ENCODE results near the gene ADGRG3. TPM values are rescaled to one million over a fixed set of nuclear protein-coding genes. Genes with fewer than 3 reads are reported as not detected.
"Not testable (repeated sequence)": the region's sequence is repeated elsewhere in the genome, so short reads cannot be mapped to it uniquely, and the experiment has no call there.

The ADGRG3 gene
- total RNA-seq, 2 experiments from 2014 or later = not detected

DNA sequence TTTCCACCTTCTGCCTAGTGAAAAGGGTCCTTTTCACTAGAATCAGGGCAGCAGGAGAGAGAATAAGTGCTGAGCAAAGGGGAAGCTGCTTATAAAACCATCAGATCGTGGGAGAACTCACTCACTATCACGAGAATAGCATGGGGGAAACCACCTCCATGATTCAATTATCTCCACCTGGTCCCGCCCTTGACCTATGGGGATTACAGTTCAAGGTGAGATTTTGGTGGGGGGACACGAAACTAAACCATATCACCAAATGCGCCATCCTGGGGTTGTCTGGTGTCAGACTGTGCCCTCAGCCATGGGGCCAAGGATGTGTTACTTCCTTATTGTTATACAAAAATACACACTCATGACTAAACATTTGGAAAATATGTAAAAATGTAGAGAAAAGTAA, 57.0 kb downstream of the ADGRG3 start:
- no peak for DNase-seq
- ChIA-PET CTCF (no interaction called here), POLR2A (no interaction called here)
- Mint-ChIP-seq H3K9me3 (no peaks in the 10 kb centered on the region), H3K4me3 (no peak overlapping the region), H3K4me1 (no peaks in the 10 kb centered on the region), H3K36me3 (ENCODE audit: low read depth) (no peaks in the 10 kb centered on the region), H3K27ac (no peak overlapping the region), H3K27me3 (no peaks in the 10 kb centered on the region)

DNA sequence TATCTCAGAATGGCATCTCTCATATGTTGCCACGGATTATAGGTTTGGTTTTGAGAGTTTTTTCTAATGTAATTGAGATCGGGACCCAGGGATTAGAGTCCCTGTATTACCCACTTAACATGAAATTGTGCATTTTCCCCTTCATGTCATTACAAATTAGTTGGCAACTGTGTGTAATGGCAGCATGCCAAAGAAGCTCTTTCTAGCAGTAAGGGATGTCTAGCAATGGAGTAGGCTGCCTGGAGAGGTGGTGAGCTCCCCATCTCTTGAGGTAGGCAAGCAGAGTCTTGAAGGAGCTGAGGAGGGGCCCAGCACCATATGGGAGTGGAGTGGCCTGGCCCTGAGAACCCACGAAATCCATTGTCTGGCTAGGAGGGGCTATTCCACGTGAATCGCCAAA, 57.4 kb downstream of the ADGRG3 start:
- CTCF ChIA-PET = interaction anchor here (1.8 kb wide), 1 partner anchor 149 kb away, joined by 4 read pairs; no protein-coding TSS in a partner anchor
- POLR2A ChIA-PET = no interaction called here
- DNase-seq = no peak
- Mint-ChIP-seq H3K9me3 (no peaks in the 10 kb centered on the region), H3K27ac (no peak overlapping the region), H3K36me3 (ENCODE audit: low read depth) (no peaks in the 10 kb centered on the region), H3K27me3 (no peaks in the 10 kb centered on the region), H3K4me3 (no peak overlapping the region), H3K4me1 (no peaks in the 10 kb centered on the region)

DNA sequence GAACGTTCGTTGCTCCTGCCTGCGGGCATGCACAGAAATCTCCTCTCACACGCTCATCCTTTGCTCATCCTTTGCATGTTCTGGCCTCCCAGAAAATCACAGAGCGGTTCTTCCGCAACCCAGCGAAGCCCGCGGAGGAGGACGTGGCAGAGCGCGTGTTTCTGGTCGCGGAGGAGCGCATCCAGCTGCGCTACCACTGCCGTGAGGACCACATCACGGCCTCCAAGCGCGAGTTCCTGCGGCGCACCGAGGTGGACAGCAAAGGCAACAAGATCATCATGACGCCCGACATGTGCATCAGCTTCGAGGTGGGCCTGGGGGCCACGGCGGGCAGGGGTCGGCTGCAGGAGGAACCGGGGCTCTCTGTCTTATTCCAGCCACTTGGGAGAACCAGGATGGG, 57.9 kb downstream of the ADGRG3 start:
- no peaks in the 10 kb centered on the region for H3K27me3 Mint-ChIP-seq
- no peaks in the 10 kb centered on the region for H3K4me1 Mint-ChIP-seq
- POLR2A ChIA-PET = interaction anchor here (1.7 kb wide), 1 partner anchor 10 kb away, joined by 11 read pairs; the partner anchor contains the start of gene KATNB1
- CTCF ChIA-PET = interaction anchor here (1.8 kb wide), 1 partner anchor 150 kb away, joined by 4 read pairs; no protein-coding TSS in a partner anchor
- no peak overlapping the region for H3K4me3 Mint-ChIP-seq
- no peak for DNase-seq
- H3K36me3 Mint-ChIP-seq (ENCODE audit: low read depth) = no peaks in the 10 kb centered on the region
- H3K27ac Mint-ChIP-seq = no peak overlapping the region
- H3K9me3 Mint-ChIP-seq = no peaks in the 10 kb centered on the region

DNA sequence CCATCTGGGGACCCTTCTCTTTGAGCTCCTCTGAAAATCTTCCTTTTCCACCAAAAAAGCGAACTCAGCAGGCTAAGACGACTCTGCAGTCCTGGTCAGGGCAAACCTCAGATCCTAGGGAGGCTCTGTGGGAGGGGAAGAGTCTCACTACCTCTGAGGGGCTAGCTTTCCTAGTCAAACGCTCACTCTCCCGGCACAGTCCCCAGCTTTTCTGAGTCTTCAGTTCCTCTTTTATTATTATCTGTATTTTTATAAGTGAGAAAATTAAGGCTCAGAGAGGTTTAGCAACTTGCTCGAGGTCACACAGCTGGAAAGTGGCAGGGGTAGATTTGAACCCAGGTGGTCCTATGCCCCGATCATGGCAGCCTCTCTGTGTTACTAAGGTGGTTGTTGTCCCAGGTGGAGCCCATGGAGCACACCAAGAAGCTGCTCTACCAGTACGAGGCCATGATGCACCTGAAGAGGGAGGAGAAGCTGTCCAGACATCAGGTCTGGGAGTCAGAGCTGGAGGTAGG, 58.4 kb downstream of the ADGRG3 start:
- POLR2A ChIA-PET = interaction anchor here (1.7 kb wide), 1 partner anchor 9 kb away, joined by 11 read pairs; the partner anchor contains the start of gene KATNB1
- no peak overlapping the region for H3K4me3 Mint-ChIP-seq
- CTCF ChIA-PET = interaction anchor here (1.8 kb wide), 1 partner anchor 150 kb away, joined by 4 read pairs; no protein-coding TSS in a partner anchor
- H3K27me3 Mint-ChIP-seq = no peaks in the 10 kb centered on the region
- H3K27ac Mint-ChIP-seq = no peak overlapping the region
- no peak for DNase-seq
- H3K4me1 Mint-ChIP-seq = no peaks in the 10 kb centered on the region
- no peaks in the 10 kb centered on the region for H3K36me3 Mint-ChIP-seq (ENCODE audit: low read depth)
- H3K9me3 Mint-ChIP-seq = peaks cover 3% of the 10 kb centered on the region

DNA sequence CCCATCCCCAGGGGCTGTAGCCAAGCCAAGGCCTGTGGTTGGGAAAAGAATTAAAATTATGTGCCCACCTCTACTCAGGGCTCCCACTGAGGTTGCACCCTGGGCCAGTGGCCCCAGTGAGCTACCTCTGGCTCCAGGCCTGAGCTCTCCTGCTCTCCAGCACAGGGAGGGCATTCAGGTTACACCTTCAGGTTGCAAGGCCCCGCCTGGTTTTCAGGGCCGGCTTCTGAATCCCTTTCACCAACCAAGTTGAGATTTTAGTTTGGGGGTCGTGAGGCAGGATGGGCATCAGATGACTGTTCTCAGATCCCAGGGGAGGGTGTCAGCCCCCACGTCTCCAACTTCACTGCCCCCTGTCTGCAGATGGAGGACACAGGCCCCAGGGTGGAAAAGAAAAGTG, 59.5 kb downstream of the ADGRG3 start:
- Mint-ChIP-seq H3K36me3 (ENCODE audit: low read depth) (peaks cover 3% of the 10 kb centered on the region), H3K4me3 (no peak overlapping the region), H3K27me3 (no peaks in the 10 kb centered on the region), H3K4me1 (no peaks in the 10 kb centered on the region), H3K9me3 (peaks cover 9% of the 10 kb centered on the region), H3K27ac (no peak overlapping the region)
- POLR2A ChIA-PET = interaction anchor here (1.7 kb wide), 1 partner anchor 8 kb away, joined by 11 read pairs; the partner anchor contains the start of gene KATNB1
- CTCF ChIA-PET = no interaction called here
- DNase-seq = no peak

DNA sequence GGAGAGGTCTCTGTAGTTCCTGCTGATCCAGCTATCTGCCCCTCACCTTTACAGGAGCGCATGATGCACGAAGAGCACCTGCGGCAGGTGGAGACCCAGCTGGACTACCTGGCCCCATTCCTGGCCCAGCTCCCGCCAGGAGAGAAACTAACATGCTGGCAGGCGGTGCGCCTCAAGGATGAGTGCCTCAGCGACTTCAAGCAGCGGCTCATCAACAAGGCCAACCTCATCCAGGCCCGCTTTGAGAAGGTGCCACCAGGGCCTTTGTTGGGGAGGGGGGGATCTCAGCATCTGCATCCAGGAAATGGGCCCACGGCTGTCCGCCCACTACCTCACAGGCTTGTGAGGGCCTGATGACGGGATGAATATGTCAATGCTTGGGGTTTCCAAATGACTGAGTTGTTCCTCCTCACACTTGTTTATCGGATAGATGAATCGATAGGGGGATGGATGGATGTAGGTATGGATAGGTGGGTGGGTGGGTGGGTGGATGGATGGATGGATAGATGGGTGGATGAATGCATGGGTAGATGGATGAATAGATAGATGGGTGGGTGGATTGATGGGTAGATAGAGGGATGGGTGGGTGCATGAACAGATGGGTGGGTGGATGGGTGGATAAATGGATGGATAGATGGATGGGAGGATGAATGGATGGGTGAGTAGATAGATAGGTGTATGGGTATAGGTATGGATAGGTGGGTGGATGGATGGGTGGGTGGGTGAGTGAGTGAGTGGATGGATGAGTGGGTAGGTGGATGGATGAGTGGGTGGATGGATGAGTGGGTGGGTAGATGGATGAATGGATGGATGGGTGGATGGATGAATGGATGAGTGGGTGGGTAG, 60.5 kb downstream of the ADGRG3 start:
- no peak overlapping the region for H3K27ac Mint-ChIP-seq
- H3K27me3 Mint-ChIP-seq = no peaks in the 10 kb centered on the region
- no peak overlapping the region for H3K4me3 Mint-ChIP-seq
- peaks cover 6% of the 10 kb centered on the region for H3K4me1 Mint-ChIP-seq
- H3K36me3 Mint-ChIP-seq (ENCODE audit: low read depth) = peaks cover 12% of the 10 kb centered on the region
- CTCF ChIA-PET = no interaction called here
- POLR2A ChIA-PET = no interaction called here
- no peak for DNase-seq
- peaks cover 17% of the 10 kb centered on the region for H3K9me3 Mint-ChIP-seq

DNA sequence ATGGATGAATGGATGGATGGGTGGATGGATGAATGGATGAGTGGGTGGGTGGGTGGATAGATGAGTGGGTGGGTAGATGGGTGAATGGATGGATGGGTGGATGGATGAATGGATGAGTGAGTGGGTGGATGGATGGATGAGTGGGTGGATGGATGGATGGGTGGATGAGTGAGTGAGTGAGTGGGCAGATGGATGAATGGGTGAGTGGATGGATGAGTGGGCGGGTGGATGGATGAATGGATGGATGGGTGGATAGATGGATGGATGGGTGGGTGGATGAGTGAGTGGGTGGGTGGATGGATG, 61.0 kb downstream of the ADGRG3 start:
- peaks cover 16% of the 10 kb centered on the region for H3K36me3 Mint-ChIP-seq (ENCODE audit: low read depth)
- no peaks in the 10 kb centered on the region for H3K27me3 Mint-ChIP-seq
- peaks cover 19% of the 10 kb centered on the region for H3K9me3 Mint-ChIP-seq
- H3K4me3 Mint-ChIP-seq = no peak overlapping the region
- H3K4me1 Mint-ChIP-seq = peaks cover 7% of the 10 kb centered on the region
- POLR2A ChIA-PET = no interaction called here
- H3K27ac Mint-ChIP-seq = no peak overlapping the region
- CTCF ChIA-PET = no interaction called here
- no peak for DNase-seq

DNA sequence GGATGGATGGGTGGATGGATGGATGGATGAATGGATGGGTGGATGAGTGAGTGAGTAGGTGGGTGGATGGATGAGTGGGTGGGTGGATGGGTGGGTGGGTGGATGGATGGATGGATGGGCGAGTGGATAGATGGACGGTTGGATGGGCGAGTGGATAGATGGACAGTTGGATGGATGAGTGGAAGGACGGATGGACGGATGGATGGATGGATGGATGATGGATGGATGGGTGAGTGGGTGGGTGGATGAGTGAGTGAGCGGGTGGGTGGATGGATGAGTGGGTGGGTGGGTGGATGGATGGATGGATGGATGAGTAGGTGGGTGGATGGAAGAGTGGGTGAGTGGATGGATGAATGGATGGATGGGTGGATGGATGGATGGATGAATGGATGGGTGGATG, 61.7 kb downstream of the ADGRG3 start:
- H3K27me3 Mint-ChIP-seq, H3K4me1 Mint-ChIP-seq, H3K4me3 Mint-ChIP-seq, H3K27ac Mint-ChIP-seq, DNase-seq, CTCF ChIA-PET, POLR2A ChIA-PET: not testable (repeated sequence)
- peaks cover 19% of the 10 kb centered on the region for H3K9me3 Mint-ChIP-seq
- H3K36me3 Mint-ChIP-seq (ENCODE audit: low read depth) = peaks cover 16% of the 10 kb centered on the region

DNA sequence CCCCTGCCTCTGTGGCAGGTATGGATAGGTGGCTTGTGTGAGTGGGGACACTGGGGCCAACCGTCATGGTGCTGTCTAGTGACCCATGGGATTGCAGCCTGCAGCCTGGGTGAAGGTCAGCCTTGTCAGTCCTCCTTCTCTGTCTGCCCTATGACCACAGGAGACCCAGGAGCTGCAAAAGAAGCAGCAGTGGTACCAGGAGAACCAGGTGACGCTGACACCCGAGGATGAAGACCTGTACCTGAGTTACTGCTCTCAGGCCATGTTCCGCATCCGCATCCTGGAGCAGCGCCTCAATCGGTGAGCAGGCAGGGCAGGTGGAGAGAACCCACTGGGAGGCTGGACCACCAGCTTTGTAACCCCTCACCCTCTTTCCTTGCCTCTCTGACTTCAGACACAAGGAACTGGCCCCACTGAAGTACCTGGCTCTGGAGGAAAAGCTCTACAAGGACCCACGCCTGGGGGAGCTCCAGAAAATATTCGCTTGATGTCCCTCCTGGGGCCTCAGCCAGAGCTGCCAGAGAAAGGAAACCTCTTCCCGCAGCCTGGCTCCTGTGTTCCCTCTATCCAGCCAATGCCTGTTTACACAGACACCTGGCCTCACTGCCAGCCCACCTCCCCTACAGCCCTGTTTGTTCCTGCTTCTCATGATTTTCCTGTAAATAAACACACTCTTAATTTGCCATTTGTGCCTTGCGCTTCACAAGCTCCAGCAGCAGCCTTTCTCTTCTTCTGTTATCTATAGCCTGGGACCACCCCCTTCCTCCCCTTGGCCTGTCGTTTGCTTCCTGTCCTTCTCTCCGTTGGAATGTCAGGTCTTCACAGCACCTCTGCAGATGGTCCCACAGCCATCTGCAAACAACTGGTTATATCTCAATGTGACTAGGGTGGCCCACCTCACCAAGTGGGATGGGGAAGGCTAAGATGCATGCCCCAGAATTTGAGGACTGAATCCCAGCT, 62.9 kb downstream of the ADGRG3 start:
- Mint-ChIP-seq H3K36me3 (ENCODE audit: low read depth) (peaks cover 19% of the 10 kb centered on the region), H3K27ac (no peak overlapping the region), H3K9me3 (peaks cover 19% of the 10 kb centered on the region), H3K27me3 (no peaks in the 10 kb centered on the region), H3K4me1 (peaks cover 12% of the 10 kb centered on the region), H3K4me3 (no peak overlapping the region)
- no peak for DNase-seq
- CTCF ChIA-PET = interaction anchor here (0.8 kb wide), 1 partner anchor 154 kb away, joined by 4 read pairs; no protein-coding TSS in a partner anchor
- POLR2A ChIA-PET = interaction anchor here (1.1 to 1.2 kb wide), 2 partner anchors 11 to 42 kb away, joined by 3 read pairs; no protein-coding TSS in a partner anchor

DNA sequence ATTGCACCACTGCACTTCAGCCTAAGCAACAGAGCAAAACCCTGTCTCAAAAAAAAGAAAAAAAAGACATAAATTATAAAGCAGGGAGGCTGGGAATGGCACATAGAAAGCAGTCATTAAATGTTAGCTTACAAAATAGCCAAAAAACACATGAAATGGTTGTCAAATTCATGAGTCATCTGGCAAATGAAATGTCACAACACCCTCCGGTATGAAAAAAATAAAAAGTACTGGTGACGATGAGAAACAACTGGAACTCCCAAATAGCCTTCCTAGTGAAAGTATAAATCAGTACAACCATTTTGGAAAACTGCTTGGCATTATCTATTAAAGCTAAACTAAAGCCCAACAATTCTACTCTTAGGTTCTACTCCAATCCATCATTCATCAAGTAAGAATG, 63.9 kb downstream of the ADGRG3 start:
- DNase-seq = no peak
- H3K27ac Mint-ChIP-seq = no peak overlapping the region
- ChIA-PET CTCF (interaction anchor here (0.8 kb wide), 1 partner anchor 155 kb away, joined by 4 read pairs; no protein-coding TSS in a partner anchor), POLR2A (interaction anchor here (1.1 to 1.2 kb wide), 2 partner anchors 10 to 43 kb away, joined by 3 read pairs; no protein-coding TSS in a partner anchor)
- no peak overlapping the region for H3K4me3 Mint-ChIP-seq
- H3K36me3 Mint-ChIP-seq (ENCODE audit: low read depth) = peaks cover 19% of the 10 kb centered on the region
- no peaks in the 10 kb centered on the region for H3K27me3 Mint-ChIP-seq
- peaks cover 21% of the 10 kb centered on the region for H3K4me1 Mint-ChIP-seq
- H3K9me3 Mint-ChIP-seq = peaks cover 19% of the 10 kb centered on the region

DNA sequence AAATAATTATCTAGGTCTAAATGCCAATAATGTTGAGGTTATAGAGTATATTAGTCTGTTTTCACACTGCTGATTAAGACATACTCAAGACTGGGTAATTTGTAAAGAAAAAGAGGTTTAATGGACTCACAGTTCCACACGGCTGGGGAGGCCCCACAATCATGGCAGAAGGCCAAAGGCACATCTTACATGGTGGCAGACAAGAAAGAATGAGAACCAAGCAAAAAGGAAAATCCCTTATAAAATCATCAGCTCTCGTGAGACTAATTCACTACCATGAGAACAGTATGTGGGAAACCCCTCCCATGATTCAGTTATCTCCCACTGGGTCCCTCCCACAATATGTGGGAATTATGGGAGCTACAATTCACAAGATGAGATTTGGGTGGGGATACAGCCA, 64.6 kb downstream of the ADGRG3 start:
- peaks cover 24% of the 10 kb centered on the region for H3K36me3 Mint-ChIP-seq (ENCODE audit: low read depth)
- ChIA-PET CTCF (no interaction called here), POLR2A (no interaction called here)
- H3K9me3 Mint-ChIP-seq = peaks cover 19% of the 10 kb centered on the region
- no peaks in the 10 kb centered on the region for H3K27me3 Mint-ChIP-seq
- no peak for DNase-seq
- peaks cover 28% of the 10 kb centered on the region for H3K4me1 Mint-ChIP-seq
- H3K4me3 Mint-ChIP-seq = peak overlapping the region; percentile 93
- no peak overlapping the region for H3K27ac Mint-ChIP-seq

DNA sequence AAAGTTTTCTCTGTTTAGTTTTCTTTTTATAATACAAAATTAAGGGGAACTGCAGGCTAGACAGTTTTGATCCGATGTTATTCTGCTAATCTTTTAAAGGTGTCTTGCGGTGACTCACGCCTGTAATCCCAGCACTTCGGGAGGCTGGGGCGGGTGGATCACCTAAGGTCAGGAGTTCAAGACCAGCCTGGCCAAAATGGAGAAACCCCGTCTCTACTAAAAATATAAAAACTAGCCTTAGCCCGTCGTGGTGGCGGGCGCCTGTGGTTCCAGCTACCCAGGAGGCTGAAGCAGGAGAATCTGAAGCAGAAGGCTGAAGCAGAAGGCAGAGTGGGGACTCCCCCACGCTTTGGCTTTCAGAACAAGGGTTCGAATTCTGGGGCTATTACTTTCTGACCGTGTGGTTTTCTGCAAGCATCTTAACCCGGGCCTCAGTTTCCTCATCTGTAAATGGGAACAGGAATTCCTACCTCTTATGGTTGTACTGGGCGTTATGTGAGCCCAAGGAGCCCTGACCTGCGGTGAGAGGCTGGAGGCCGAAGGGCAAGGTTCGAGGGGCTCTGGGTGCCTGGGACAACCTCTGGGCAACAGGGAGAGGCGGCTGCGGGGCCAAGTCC, 66.3 kb downstream of the ADGRG3 start:
- H3K27me3 Mint-ChIP-seq = no peaks in the 10 kb centered on the region
- ChIA-PET POLR2A (interaction anchor here (1.0 to 2.8 kb wide), 11 partner anchors 8 to 264 kb away, joined by 3 to 22 read pairs (median 4); partner anchors contain the start of gene DOK4), CTCF (interaction anchor here (2.2 to 3.0 kb wide), 4 partner anchors 23 to 214 kb away, joined by 6 to 31 read pairs (median 12); no protein-coding TSS in a partner anchor)
- H3K36me3 Mint-ChIP-seq (ENCODE audit: low read depth) = peaks cover 24% of the 10 kb centered on the region
- peak overlapping the region; percentile 81 for H3K27ac Mint-ChIP-seq
- no peak for DNase-seq
- peaks cover 19% of the 10 kb centered on the region for H3K9me3 Mint-ChIP-seq
- H3K4me3 Mint-ChIP-seq = peak overlapping the region; percentile 93
- peaks cover 30% of the 10 kb centered on the region for H3K4me1 Mint-ChIP-seq
